ENCODE measurements around the gene GPX2. TPM values are rescaled to one million over a fixed set of nuclear protein-coding genes. Genes with fewer than 3 reads are reported as not detected.

Gene GPX2
- total RNA-seq, 1 donor from 2014 or later: not detected

DNA sequence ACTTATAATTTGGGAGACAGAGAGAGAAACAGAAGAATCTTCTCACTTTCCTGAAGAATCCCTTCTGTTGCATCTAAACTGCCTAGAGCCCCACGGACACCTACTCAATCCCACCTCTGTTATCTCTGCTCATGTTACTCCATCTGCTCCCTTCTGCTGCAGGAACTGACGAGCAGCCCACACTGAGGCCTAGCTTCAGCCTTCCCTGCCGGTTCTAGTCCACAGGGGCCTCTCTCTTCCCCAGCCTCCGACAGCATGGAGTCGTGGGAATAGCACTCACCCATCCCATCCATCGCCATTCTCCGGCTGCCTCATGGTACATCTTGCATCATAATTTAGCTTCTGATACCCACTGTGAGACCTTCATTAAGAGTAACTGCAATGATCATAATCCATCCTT, 25.6 kb upstream of the GPX2 start:
- intact Hi-C loops (cut with micrococcal nuclease): no loop called here
- ChIA-PET CTCF (no interaction called here), POLR2A (no interaction called here)
- H3K27me3 Mint-ChIP-seq: peaks cover 3% of the 10 kb centered on the region
- H3K9me3 Mint-ChIP-seq: no peaks in the 10 kb centered on the region
- no peak overlapping the region for H3K27ac Mint-ChIP-seq
- peaks cover 9% of the 10 kb centered on the region for H3K4me1 Mint-ChIP-seq
- H3K36me3 Mint-ChIP-seq (ENCODE audit: low read depth): no peaks in the 10 kb centered on the region
- H3K4me3 Mint-ChIP-seq: no peak overlapping the region
- DNase-seq (no peak), ATAC-seq (ENCODE audit: low read depth) (no peak)
- TF ChIP-seq, protein P1, sequence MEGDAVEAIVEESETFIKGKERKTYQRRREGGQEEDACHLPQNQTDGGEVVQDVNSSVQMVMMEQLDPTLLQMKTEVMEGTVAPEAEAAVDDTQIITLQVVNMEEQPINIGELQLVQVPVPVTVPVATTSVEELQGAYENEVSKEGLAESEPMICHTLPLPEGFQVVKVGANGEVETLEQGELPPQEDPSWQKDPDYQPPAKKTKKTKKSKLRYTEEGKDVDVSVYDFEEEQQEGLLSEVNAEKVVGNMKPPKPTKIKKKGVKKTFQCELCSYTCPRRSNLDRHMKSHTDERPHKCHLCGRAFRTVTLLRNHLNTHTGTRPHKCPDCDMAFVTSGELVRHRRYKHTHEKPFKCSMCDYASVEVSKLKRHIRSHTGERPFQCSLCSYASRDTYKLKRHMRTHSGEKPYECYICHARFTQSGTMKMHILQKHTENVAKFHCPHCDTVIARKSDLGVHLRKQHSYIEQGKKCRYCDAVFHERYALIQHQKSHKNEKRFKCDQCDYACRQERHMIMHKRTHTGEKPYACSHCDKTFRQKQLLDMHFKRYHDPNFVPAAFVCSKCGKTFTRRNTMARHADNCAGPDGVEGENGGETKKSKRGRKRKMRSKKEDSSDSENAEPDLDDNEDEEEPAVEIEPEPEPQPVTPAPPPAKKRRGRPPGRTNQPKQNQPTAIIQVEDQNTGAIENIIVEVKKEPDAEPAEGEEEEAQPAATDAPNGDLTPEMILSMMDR (IDR thresholded peaks at IDR 0.05): no peak

DNA sequence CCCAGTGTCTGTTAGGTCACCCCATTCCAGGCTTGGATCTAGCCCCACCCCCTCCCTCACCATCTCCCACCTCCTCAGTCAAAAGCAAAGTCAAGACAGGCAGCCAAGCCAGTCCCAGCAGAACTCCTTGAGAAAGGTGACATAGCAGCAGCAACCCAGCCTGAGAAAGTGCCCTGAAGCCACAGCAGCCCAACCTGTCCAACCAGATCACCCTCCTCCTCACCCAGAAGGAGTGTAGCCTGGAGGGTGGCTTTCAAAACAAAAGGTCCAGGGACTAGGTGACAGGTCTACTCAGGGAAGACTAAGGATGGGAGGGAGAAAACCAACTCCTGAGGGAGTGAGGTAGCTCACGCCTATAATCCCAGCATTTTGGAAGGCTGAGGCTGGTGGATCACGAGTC, 24.4 kb upstream of the GPX2 start:
- TF ChIP-seq, protein P1 (IDR thresholded peaks at IDR 0.05): no peak
- intact Hi-C loops (cut with micrococcal nuclease): no loop called here
- peaks cover 6% of the 10 kb centered on the region for H3K4me1 Mint-ChIP-seq
- no peak overlapping the region for H3K4me3 Mint-ChIP-seq
- H3K27ac Mint-ChIP-seq: no peak overlapping the region
- H3K9me3 Mint-ChIP-seq: no peaks in the 10 kb centered on the region
- CTCF ChIA-PET: no interaction called here
- POLR2A ChIA-PET: no interaction called here
- DNase-seq (no peak), ATAC-seq (ENCODE audit: low read depth) (no peak)
- H3K27me3 Mint-ChIP-seq: peaks cover 3% of the 10 kb centered on the region
- H3K36me3 Mint-ChIP-seq (ENCODE audit: low read depth): no peaks in the 10 kb centered on the region

DNA sequence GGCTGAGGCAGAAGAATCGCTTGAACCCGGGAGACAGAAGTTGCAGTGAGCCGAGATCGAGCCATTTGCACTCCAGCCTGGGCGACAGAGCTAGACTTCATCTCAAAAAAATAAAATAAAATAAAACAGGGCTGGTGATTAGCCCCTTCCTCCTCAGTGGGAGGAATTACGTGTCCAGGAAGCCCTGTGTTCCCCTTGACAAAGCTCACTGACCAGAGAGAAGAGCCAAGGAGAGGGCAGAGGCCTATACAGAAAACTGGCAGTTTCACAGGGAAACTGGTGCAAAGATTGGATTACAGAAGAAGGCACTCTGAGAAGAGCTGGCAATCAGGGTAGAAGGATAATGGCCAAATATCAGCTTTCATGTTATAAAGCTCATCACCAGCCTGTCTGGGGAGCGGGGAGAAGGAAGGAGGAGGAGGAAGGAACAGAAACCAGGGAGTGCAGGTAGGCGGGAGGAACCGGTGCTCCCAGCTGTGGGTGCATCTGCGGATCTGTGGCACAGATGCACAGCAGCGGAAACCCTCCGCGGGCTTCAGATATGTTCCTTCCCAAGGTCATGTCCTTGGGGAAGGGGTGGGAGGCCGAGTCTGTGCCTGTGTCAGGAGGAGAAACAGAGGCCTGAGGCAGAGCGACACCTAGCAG, 22.9 kb upstream of the GPX2 start:
- Mint-ChIP-seq H3K4me3 (no peak overlapping the region), H3K27me3 (no peaks in the 10 kb centered on the region), H3K4me1 (no peaks in the 10 kb centered on the region), H3K27ac (no peak overlapping the region), H3K9me3 (no peaks in the 10 kb centered on the region), H3K36me3 (ENCODE audit: low read depth) (no peaks in the 10 kb centered on the region)
- TF ChIP-seq, protein P1 (IDR thresholded peaks at IDR 0.05): no peak
- CTCF ChIA-PET: no interaction called here
- intact Hi-C loops (cut with micrococcal nuclease): no loop called here
- DNase-seq (no peak), ATAC-seq (ENCODE audit: low read depth) (no peak)
- POLR2A ChIA-PET: interaction anchor here (0.8 kb wide), 1 partner anchor 51 kb away, joined by 3 read pairs; no protein-coding TSS in a partner anchor

DNA sequence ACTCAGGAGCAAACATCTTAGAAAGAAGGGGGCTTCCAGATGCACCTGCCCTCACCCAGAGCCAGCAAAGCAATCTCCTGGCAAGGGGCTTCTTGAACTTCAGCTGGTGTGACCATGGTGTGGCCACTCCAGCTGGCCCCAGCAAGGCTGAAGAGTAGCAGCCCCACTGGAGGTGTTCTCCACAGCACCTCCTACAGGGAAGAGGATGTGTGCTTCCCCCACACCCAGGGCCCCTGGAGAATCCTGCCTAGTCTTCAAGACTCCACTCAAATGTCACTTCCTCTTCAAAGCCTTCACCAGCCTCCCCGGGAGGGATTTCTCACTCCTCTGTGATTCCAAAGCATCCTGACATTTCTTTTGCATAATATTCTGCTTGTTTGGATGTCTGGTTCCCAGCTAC, 21.1 kb upstream of the GPX2 start:
- CTCF ChIA-PET: no interaction called here
- H3K27ac Mint-ChIP-seq: no peak overlapping the region
- POLR2A ChIA-PET: no interaction called here
- TF ChIP-seq, protein P1 (IDR thresholded peaks at IDR 0.05): no peak
- intact Hi-C loops (cut with micrococcal nuclease): no loop called here
- ATAC-seq (ENCODE audit: low read depth): no peak
- no peaks in the 10 kb centered on the region for H3K27me3 Mint-ChIP-seq
- H3K9me3 Mint-ChIP-seq: no peaks in the 10 kb centered on the region
- H3K36me3 Mint-ChIP-seq (ENCODE audit: low read depth): no peaks in the 10 kb centered on the region
- H3K4me3 Mint-ChIP-seq: no peak overlapping the region
- no peak for DNase-seq
- no peaks in the 10 kb centered on the region for H3K4me1 Mint-ChIP-seq

DNA sequence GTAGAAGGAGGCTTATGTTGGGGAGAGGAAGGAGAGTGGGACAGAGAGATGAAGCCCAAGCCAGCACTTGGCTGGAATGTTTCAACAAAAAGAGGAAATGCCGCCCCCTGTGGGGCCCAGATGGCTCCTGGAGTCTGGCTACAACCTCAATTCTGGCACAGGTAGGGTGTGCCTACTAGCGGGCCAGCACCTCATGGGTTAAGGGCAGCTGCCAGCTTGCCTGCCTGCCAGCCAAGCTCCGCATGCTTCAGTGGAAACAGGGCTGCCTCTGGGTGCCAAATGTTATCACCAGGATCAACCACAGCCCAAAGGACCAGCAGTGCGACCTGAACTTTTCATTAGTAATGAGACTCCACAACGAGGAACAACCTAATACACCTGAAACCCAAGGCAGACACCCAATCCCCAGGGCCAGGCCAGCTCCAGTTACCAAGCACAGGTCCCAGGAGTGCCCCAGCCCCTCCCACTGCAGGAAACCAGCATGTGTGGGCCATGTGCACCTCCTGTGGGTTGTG, 18.3 kb upstream of the GPX2 start:
- H3K27me3 Mint-ChIP-seq: no peaks in the 10 kb centered on the region
- intact Hi-C loops (cut with micrococcal nuclease): no loop called here
- no peak for DNase-seq
- no peak overlapping the region for H3K27ac Mint-ChIP-seq
- no peak for ATAC-seq (ENCODE audit: low read depth)
- TF ChIP-seq, protein P1 (IDR thresholded peaks at IDR 0.05): no peak
- CTCF ChIA-PET: interaction anchor here (1.1 kb wide), 1 partner anchor 69 kb away, joined by 3 read pairs; no protein-coding TSS in a partner anchor
- POLR2A ChIA-PET: no interaction called here
- H3K4me3 Mint-ChIP-seq: no peak overlapping the region
- no peaks in the 10 kb centered on the region for H3K4me1 Mint-ChIP-seq
- H3K9me3 Mint-ChIP-seq: no peaks in the 10 kb centered on the region
- H3K36me3 Mint-ChIP-seq (ENCODE audit: low read depth): peaks cover under 1% of the 10 kb centered on the region

Measured in activated B cell treated with CpG ODN at 0.5 μM for 24 hours (primary cell).